Activated T-cell treated with anti-CD3 and anti-CD28 coated beads, Interleukin-2, amount 50 U/mL, for 72 hours (primary cell): ENCODE data around the gene UNC13C. TPM values are rescaled to one million over a fixed set of nuclear protein-coding genes. Genes with fewer than 3 reads are reported as not detected.

ENCODE experiments used
- ATAC-seq, 2 donors: fragments of 150-1000 bp; cut with Tn5 transposase; replicated peaks in 1 of 2; 2 replicates each; pipeline ENCODE4 v1.10.0; 2021; ENCODE audit warnings: moderate library complexity in 2 of 2, mild to moderate bottlenecking in 1 of 2
- DNase-seq, 2 donors: peaks; one replicate each; pipeline ENCODE4 v3.0.0; 2021 to 2022; ENCODE audit warnings: mixed read lengths in 1 of 2
- H3K27ac Mint-ChIP-seq: one replicate; pipeline ENCODE4 v1.8.0; 2022; ENCODE audit warnings: mild to moderate bottlenecking, moderate library complexity, mixed read lengths
- H3K27me3 Mint-ChIP-seq: one replicate; pipeline ENCODE4 v1.8.0; 2022; ENCODE audit warnings: low read depth, mixed read lengths
- H3K36me3 Mint-ChIP-seq, 2 donors: one replicate each; pipeline ENCODE4 v1.8.0; 2022; ENCODE audit warnings: mixed read lengths in 2 of 2, mild to moderate bottlenecking in 1 of 2; ENCODE audit not compliant: insufficient read depth in 2 of 2
- H3K4me1 Mint-ChIP-seq: one replicate; pipeline ENCODE4 v1.8.0; 2022; ENCODE audit warnings: low read depth, mixed read lengths
- H3K4me3 Mint-ChIP-seq, 2 donors: one replicate each; pipeline ENCODE4 v1.8.0; 2022; ENCODE audit warnings: mild to moderate bottlenecking in 2 of 2, mixed read lengths in 2 of 2, moderate library complexity in 2 of 2
- H3K9me3 Mint-ChIP-seq, 2 donors: one replicate each; pipeline ENCODE4 v1.8.0; 2022; ENCODE audit warnings: mixed read lengths in 2 of 2
- total RNA-seq, 2 donors: library from RNA; stranded (reverse); gene quantifications; one replicate each; pipeline ENCODE4 v1.2.3, GENCODE V29; 2022

The UNC13C gene
- total RNA-seq, 2 donors from 2014 or later: not detected

- H3K36me3 Mint-ChIP-seq: no peaks in the 10 kb centered on the region
- DNase-seq: no peak
- no peak for ATAC-seq
- no peak overlapping the region for H3K27ac Mint-ChIP-seq
- H3K9me3 Mint-ChIP-seq: no peaks in the 10 kb centered on the region
- no peak overlapping the region for H3K4me3 Mint-ChIP-seq
- H3K27me3 Mint-ChIP-seq: no peaks in the 10 kb centered on the region
- no peaks in the 10 kb centered on the region for H3K4me1 Mint-ChIP-seq
Measured at GRCh38 chr15:54502416-54503075, 524.3 kb downstream of the UNC13C start.

- Mint-ChIP-seq H3K36me3 (no peaks in the 10 kb centered on the region), H3K9me3 (no peaks in the 10 kb centered on the region), H3K27me3 (no peaks in the 10 kb centered on the region), H3K4me3 (no peak overlapping the region), H3K4me1 (no peaks in the 10 kb centered on the region), H3K27ac (no peak overlapping the region)
- no peak for ATAC-seq
- no peak for DNase-seq
Measured at GRCh38 chr15:54504695-54505094, 526.5 kb downstream of the UNC13C start.

- no peak for ATAC-seq
- Mint-ChIP-seq H3K4me1 (no peaks in the 10 kb centered on the region), H3K27me3 (no peaks in the 10 kb centered on the region), H3K9me3 (no peaks in the 10 kb centered on the region), H3K4me3 (no peak overlapping the region), H3K27ac (no peak overlapping the region), H3K36me3 (no peaks in the 10 kb centered on the region)
- no peak for DNase-seq
Measured at GRCh38 chr15:54506977-54507524, 528.8 kb downstream of the UNC13C start.

GRCh38 chr15:54514601-54515000 is 536.4 kb downstream of the UNC13C start:
- Mint-ChIP-seq H3K27ac (no peak overlapping the region), H3K36me3 (no peaks in the 10 kb centered on the region)

GRCh38 chr15:54515664-54516582 is 537.7 kb downstream of the UNC13C start:
- no peak overlapping the region for H3K4me3 Mint-ChIP-seq
- H3K27ac Mint-ChIP-seq: no peak overlapping the region
- H3K36me3 Mint-ChIP-seq: no peaks in the 10 kb centered on the region
- no peaks in the 10 kb centered on the region for H3K27me3 Mint-ChIP-seq
- H3K9me3 Mint-ChIP-seq: peaks cover 0 to 2% of the 10 kb centered on the region in 2 donors
- H3K4me1 Mint-ChIP-seq: peaks cover 21% of the 10 kb centered on the region
- ATAC-seq: no peak
- no peak for DNase-seq

More at GRCh38 chr15:54514601-54515000, 536.4 kb downstream of the UNC13C start:
- Mint-ChIP-seq H3K4me1 (peaks cover 9% of the 10 kb centered on the region), H3K27me3 (no peaks in the 10 kb centered on the region), H3K4me3 (no peak overlapping the region), H3K9me3 (no peaks in the 10 kb centered on the region)
- ATAC-seq: no peak
- no peak for DNase-seq

GRCh38 chr15:54517366-54517765 is 539.1 kb downstream of the UNC13C start:
- ATAC-seq (no peak), DNase-seq (no peak)
- no peaks in the 10 kb centered on the region for H3K36me3 Mint-ChIP-seq
- H3K4me3 Mint-ChIP-seq: no peak overlapping the region
- peaks cover 27% of the 10 kb centered on the region for H3K4me1 Mint-ChIP-seq
- H3K9me3 Mint-ChIP-seq: peaks cover 0 to 2% of the 10 kb centered on the region in 2 donors
- no peaks in the 10 kb centered on the region for H3K27me3 Mint-ChIP-seq
- H3K27ac Mint-ChIP-seq: no peak overlapping the region

- DNase-seq (no peak), ATAC-seq (peak in 1 of 2 donors; percentile 23)
- H3K4me3 Mint-ChIP-seq: no peak overlapping the region
- H3K27ac Mint-ChIP-seq: no peak overlapping the region
- no peaks in the 10 kb centered on the region for H3K27me3 Mint-ChIP-seq
- H3K9me3 Mint-ChIP-seq: peaks cover 0 to 2% of the 10 kb centered on the region in 2 donors
- no peaks in the 10 kb centered on the region for H3K36me3 Mint-ChIP-seq
- peaks cover 27% of the 10 kb centered on the region for H3K4me1 Mint-ChIP-seq
Measured at GRCh38 chr15:54518156-54518882, 540.1 kb downstream of the UNC13C start.

GRCh38 chr15:54519577-54519976 is 541.3 kb downstream of the UNC13C start:
- Mint-ChIP-seq H3K4me3 (peak overlapping the region; percentile 57 to 76), H3K4me1 (peaks cover 27% of the 10 kb centered on the region), H3K27ac (peak overlapping the region; percentile 76), H3K36me3 (no peaks in the 10 kb centered on the region), H3K9me3 (peaks cover 0 to 2% of the 10 kb centered on the region in 2 donors), H3K27me3 (no peaks in the 10 kb centered on the region)
- ATAC-seq: peak; percentile 31 to 58
- no peak for DNase-seq

GRCh38 chr15:54520616-54521015 is 542.4 kb downstream of the UNC13C start:
- Mint-ChIP-seq H3K36me3 (no peaks in the 10 kb centered on the region), H3K27me3 (no peaks in the 10 kb centered on the region), H3K4me1 (peaks cover 27% of the 10 kb centered on the region), H3K27ac (no peak overlapping the region), H3K9me3 (peaks cover 0 to 2% of the 10 kb centered on the region in 2 donors), H3K4me3 (no peak overlapping the region)
- DNase-seq: no peak
- ATAC-seq: no peak

- Mint-ChIP-seq H3K4me3 (no peak overlapping the region), H3K27ac (no peak overlapping the region), H3K9me3 (peaks cover 0 to 2% of the 10 kb centered on the region in 2 donors), H3K27me3 (no peaks in the 10 kb centered on the region), H3K36me3 (no peaks in the 10 kb centered on the region), H3K4me1 (peaks cover 27% of the 10 kb centered on the region)
- DNase-seq (no peak), ATAC-seq (no peak)
Measured at GRCh38 chr15:54521206-54521605, 543.0 kb downstream of the UNC13C start.

GRCh38 chr15:54528021-54528420 is 549.8 kb downstream of the UNC13C start:
- no peak for DNase-seq
- H3K27ac Mint-ChIP-seq: no peak overlapping the region

GRCh38 chr15:54540721-54541120 is 562.5 kb downstream of the UNC13C start:
- DNase-seq (no peak), ATAC-seq (no peak)
- H3K36me3 Mint-ChIP-seq: peaks cover 1 to 4% of the 10 kb centered on the region in 2 donors
- H3K4me1 Mint-ChIP-seq: no peaks in the 10 kb centered on the region
- H3K27ac Mint-ChIP-seq: peak overlapping the region; percentile 38
- H3K9me3 Mint-ChIP-seq: peaks cover 15 to 16% of the 10 kb centered on the region in 2 donors
- no peak overlapping the region for H3K4me3 Mint-ChIP-seq
- no peaks in the 10 kb centered on the region for H3K27me3 Mint-ChIP-seq

More at GRCh38 chr15:54528021-54528420, 549.8 kb downstream of the UNC13C start:
- no peak for ATAC-seq
- Mint-ChIP-seq H3K4me3 (no peak overlapping the region), H3K9me3 (peaks cover 0 to 3% of the 10 kb centered on the region in 2 donors), H3K27me3 (no peaks in the 10 kb centered on the region), H3K36me3 (no peaks in the 10 kb centered on the region), H3K4me1 (no peaks in the 10 kb centered on the region)
